GM12892 (cell line): ENCODE results near the gene TBX1.

ENCODE experiments used
- POLR2AphosphoS5 ChIP-seq: IDR thresholded peaks from 2 replicates; pipeline ENCODE4 v1.6.1; 2011; ENCODE audit warnings: low read depth, low read length, control low read depth
- TAF1 ChIP-seq: IDR thresholded peaks from 2 replicates; pipeline ENCODE4 v1.6.1; 2011; ENCODE audit warnings: low read depth, mild to moderate bottlenecking, control low read depth, low read length, borderline replicate concordance

- TF ChIP-seq TAF1 = no peak
- TF ChIP-seq POLR2AphosphoS5 = no peak
Observed at GRCh38 chr22:19735665-19736510, 24.7 kb upstream of the TBX1 start.
